DMS53 treated with DMSO at 0.1 percent for 48 hours (cell line): Measurements from ENCODE around the gene CCNDBP1.
"Not testable (repeated sequence)": the region's sequence is repeated elsewhere in the genome, so short reads cannot be mapped to it uniquely, and the experiment has no call there.

Experiments
- DNase-seq: peaks from one replicate; lab custom pipeline; 2025; ENCODE audit not compliant: unreplicated experiment; lab: John Stamatoyannopoulos, UW

The CCNDBP1 gene

GRCh38 chr15:43190178-43190577 is 5.0 kb downstream of the CCNDBP1 start:
- DNase-seq: no peak

- no peak for DNase-seq
Observed at GRCh38 chr15:43193710-43194109, 8.5 kb downstream of the CCNDBP1 start.

DNA sequence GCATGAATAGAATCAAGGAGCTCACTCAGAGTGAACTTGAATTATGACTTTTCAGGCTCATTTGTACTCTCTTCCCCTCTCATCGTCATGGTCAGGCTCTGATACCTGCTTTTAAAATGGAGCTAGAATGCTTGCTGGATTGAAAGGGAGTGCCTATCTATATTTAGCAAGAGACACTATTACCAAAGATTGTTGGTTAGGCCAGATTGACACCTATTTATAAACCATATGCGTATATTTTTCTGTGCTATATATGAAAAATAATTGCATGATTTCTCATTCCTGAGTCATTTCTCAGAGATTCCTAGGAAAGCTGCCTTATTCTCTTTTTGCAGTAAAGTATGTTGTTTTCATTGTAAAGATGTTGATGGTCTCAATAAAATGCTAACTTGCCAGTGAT is 9.6 kb downstream of the CCNDBP1 start:
- no peak for DNase-seq

DNA sequence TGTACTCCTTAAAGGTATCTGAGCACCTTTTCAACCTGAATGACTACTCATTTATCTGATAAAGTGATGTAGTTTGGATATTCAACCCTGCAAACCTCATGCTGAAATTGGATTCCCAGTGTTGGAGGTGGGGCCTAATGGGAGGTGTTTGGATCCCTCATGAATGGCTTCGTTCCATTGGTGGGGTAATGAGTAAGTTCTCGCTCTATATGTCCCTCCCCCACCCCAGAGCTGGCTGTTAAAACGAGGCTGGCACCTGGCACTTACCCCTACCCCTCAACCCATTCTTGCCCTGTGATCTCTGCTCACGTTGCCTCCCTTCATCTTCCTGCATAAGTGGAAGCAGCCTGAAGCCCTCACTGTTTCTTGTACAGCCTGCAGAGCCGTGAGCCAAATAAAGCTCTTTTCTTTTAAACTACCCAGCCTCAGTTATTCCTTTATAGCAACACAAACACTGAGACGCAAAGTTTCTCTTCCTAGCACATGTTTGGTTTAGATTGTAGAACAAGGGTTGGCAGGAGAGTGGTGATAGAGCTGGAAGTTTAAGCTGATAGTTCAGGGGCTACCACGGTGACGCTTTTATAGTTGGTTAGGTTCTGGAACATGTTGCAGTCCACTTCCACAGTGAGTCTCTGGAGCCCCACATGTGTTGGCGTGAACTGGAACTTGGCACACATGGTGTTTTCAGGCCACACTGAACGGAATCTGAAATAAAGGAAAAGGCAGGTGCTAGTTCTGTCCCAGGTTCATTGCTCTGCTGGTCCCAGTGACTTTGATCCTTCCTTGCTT is 11.8 kb downstream of the CCNDBP1 start:
- no peak for DNase-seq

DNA sequence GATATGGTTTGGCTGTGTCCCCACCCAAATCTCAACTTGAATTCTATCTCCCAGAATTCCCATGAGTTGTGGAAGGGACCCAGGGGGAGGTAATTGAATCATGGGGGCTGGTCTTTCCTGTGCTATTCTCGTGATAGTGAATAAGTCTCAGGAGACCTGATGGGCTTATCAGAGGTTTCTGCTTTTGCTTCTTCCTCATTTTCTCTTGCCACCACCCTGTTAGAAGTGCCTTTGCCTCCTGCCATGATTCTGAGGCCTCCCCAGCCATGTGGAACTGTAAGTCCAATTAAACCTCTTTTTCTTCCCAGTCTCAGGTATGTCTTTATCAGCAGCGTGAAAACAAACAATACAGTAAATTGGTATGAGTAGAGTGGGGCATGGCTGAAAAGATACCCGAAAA is 12.6 kb downstream of the CCNDBP1 start:
- DNase-seq: not testable (repeated sequence)

- not testable (repeated sequence) for DNase-seq
Observed at GRCh38 chr15:43198556-43198955, 13.4 kb downstream of the CCNDBP1 start.

- DNase-seq: no peak
Observed at GRCh38 chr15:43198992-43199391, 13.8 kb downstream of the CCNDBP1 start.

GRCh38 chr15:43199945-43200488 is 14.8 kb downstream of the CCNDBP1 start:
- DNase-seq: no peak

- peak; percentile 9 for DNase-seq
Observed at GRCh38 chr15:43204016-43204901, 19.1 kb downstream of the CCNDBP1 start.

- no peak for DNase-seq
Observed at GRCh38 chr15:43206054-43206453, 20.9 kb downstream of the CCNDBP1 start.

- no peak for DNase-seq
Observed at GRCh38 chr15:43207024-43207423, 21.8 kb downstream of the CCNDBP1 start.

GRCh38 chr15:43208052-43209002 is 23.1 kb downstream of the CCNDBP1 start:
- DNase-seq: no peak

GRCh38 chr15:43209059-43209824 is 24.0 kb downstream of the CCNDBP1 start:
- peak; percentile 3 for DNase-seq

GRCh38 chr15:43210172-43210745 is 25.1 kb downstream of the CCNDBP1 start:
- no peak for DNase-seq

DNA sequence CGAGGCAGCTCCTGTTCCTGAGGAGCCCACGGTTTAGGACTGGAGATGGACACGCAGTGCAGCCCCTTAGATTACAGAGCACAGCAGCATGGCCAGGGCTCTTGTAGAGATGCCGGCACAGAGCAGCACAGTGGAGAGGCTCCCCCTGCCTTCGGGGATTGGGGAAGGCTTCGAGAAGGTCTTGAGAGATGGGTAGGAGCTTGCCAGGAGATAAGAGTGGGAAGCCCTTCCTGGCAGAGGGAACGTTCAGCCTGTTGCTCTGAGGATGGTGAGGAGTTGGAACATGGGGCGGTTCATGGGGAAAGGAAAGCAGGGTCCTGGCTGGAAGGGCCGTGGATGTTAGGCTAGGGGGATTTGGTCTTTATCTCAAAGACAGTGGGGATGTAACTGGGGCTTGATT is 25.6 kb downstream of the CCNDBP1 start:
- no peak for DNase-seq

DNA sequence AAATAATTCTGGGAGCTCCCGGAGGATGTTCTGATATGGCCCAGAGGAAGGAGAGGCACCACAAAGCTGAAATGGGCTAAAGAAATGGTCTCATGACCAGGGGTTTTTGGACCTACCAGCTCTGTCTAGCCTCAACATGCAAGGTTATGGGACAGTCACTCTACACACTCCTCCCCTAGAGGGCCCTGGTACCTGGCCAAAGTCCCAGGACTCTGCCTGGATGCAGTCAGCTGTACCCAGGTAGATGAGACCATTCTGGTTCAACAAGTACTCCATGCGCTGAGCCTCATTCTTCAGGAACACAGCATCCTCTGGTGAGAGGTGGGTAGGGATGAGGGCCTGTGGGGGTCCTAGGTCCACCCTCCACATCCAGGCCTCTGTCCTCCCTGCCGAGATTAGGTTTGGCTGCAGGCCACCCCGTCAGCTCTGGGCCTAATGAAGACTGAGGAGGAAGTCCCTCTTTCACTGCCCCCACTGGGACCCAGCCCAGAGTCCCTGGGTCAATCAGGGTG is 26.1 kb downstream of the CCNDBP1 start:
- no peak for DNase-seq

- no peak for DNase-seq
Observed at GRCh38 chr15:43212299-43212698, 27.1 kb downstream of the CCNDBP1 start.

- DNase-seq: no peak
Observed at GRCh38 chr15:43212951-43213350, 27.7 kb downstream of the CCNDBP1 start.

- no peak for DNase-seq
Observed at GRCh38 chr15:43213466-43213865, 28.3 kb downstream of the CCNDBP1 start.
